ENCODE data around the gene SKAP2. TPM values are rescaled to one million over a fixed set of nuclear protein-coding genes. Genes with fewer than 3 reads are reported as not detected.

SKAP2 gene
- total RNA-seq, 1 experiment from 2014 or later, result 3.2 TPM

DNA sequence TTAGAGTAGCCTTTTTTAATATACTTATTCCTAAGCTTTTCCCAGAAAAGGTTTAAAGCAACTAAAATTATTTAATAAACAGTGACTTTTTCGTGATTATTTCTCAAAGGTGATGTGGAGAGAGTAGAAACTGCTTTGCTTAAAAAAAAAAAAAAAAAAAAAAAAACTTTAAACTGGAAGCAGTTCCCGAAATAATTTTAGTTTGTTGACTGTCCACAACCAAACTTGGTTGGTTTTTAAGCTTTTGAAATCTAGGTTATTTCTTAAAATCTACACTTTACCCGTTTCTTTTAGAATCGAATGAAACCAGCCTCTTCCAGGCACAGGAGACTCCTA lies 7.3 kb downstream of the SKAP2 start:
- no peak overlapping the region for H2BK5ac ChIP-seq (ENCODE audit: insufficient read length, low read length)
- no peak overlapping the region for H4K5ac ChIP-seq (ENCODE audit: insufficient read length, low read depth, low read length)
- H4K91ac ChIP-seq (ENCODE audit: insufficient read length, low read depth, low read length), result no peak overlapping the region
- Mint-ChIP-seq H3K4me3 (peak overlapping the region; percentile 36 to 79), H3K4me1 (peaks cover 19 to 24% of the 10 kb centered on the region in 2 experiments), H3K27ac (no peak overlapping the region), H3K36me3 (ENCODE audit: insufficient read depth in 1 of 3, low read depth in 3 of 3) (no peaks in the 10 kb centered on the region), H3K9me3 (no peaks in the 10 kb centered on the region), H3K27me3 (ENCODE audit: low read depth) (peaks cover 91% of the 10 kb centered on the region)
- H3K18ac ChIP-seq (ENCODE audit: insufficient read length, low read depth, low read length), result no peak overlapping the region
- H2AFZ ChIP-seq (ENCODE audit: low read length), result no peak overlapping the region
- no peak overlapping the region for H3K23ac ChIP-seq (ENCODE audit: insufficient read length, low read depth, low read length)
- H4K8ac ChIP-seq (replicated peaks; ENCODE audit: insufficient read length, low read depth, low read length), result no peak overlapping the region
- no peaks in the 10 kb centered on the region for H3K9me3 ChIP-seq (ENCODE audit: control insufficient read depth, low read depth, low read length)
- no peak overlapping the region for H2BK15ac ChIP-seq (ENCODE audit: low read depth, low read length)
- H2BK20ac ChIP-seq (ENCODE audit: low read depth, low read length, poor library complexity, severe bottlenecking), result no peak overlapping the region
- H4K20me1 ChIP-seq (ENCODE audit: control insufficient read depth, insufficient read depth, insufficient read length), result no peaks in the 10 kb centered on the region
- no peak for DNase-seq
- no peaks in the 10 kb centered on the region for H3K23me2 ChIP-seq (ENCODE audit: insufficient read length, low read depth, low read length, poor library complexity, severe bottlenecking)
- WGBS (ENCODE audit: extremely low coverage, insufficient read length, low lambda C conversion rate), result no CpG with 5 or more reads among the region's 4 CpGs
- H2BK120ac ChIP-seq (ENCODE audit: low read depth, low read length, poor library complexity, severe bottlenecking), result no peak overlapping the region
- H3T11ph ChIP-seq (ENCODE audit: low read length), result no peak overlapping the region
- no peak overlapping the region for H3K27ac ChIP-seq (ENCODE audit: insufficient read length, low read depth, low read length)
- H3K56ac ChIP-seq (ENCODE audit: insufficient read length, low read depth, low read length), result no peak overlapping the region
- TF ChIP-seq, protein P1, sequence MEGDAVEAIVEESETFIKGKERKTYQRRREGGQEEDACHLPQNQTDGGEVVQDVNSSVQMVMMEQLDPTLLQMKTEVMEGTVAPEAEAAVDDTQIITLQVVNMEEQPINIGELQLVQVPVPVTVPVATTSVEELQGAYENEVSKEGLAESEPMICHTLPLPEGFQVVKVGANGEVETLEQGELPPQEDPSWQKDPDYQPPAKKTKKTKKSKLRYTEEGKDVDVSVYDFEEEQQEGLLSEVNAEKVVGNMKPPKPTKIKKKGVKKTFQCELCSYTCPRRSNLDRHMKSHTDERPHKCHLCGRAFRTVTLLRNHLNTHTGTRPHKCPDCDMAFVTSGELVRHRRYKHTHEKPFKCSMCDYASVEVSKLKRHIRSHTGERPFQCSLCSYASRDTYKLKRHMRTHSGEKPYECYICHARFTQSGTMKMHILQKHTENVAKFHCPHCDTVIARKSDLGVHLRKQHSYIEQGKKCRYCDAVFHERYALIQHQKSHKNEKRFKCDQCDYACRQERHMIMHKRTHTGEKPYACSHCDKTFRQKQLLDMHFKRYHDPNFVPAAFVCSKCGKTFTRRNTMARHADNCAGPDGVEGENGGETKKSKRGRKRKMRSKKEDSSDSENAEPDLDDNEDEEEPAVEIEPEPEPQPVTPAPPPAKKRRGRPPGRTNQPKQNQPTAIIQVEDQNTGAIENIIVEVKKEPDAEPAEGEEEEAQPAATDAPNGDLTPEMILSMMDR (conservative IDR thresholded peaks at IDR 0.05), result no peak
- H2AK5ac ChIP-seq (ENCODE audit: insufficient read length, low read length), result no peak overlapping the region
- peak overlapping the region; percentile 54 for H3K4me2 ChIP-seq (ENCODE audit: insufficient read depth, insufficient read length, low read length)
- no peaks in the 10 kb centered on the region for H3K79me2 ChIP-seq (ENCODE audit: insufficient read depth, low read length)
- H3K27me3 ChIP-seq (ENCODE audit: insufficient read depth, low read length), result peaks cover 8% of the 10 kb centered on the region; the same call in 1 of the 2 replicates
- no peak overlapping the region for H3K4ac ChIP-seq (ENCODE audit: low read depth, low read length)
- no peak overlapping the region for H3K14ac ChIP-seq (ENCODE audit: insufficient read depth, low read length)
- no peaks in the 10 kb centered on the region for H3K79me1 ChIP-seq (ENCODE audit: insufficient read depth, low read depth, low read length, poor library complexity, severe bottlenecking)
- no peak overlapping the region for H2BK12ac ChIP-seq (ENCODE audit: insufficient read length, low read depth, low read length)
- no peak overlapping the region for H3K9ac ChIP-seq (ENCODE audit: extremely low read depth, insufficient read length, low read length)
- H3K4me1 ChIP-seq (ENCODE audit: insufficient read depth, low read length), result peaks cover 6% of the 10 kb centered on the region; the same call in 1 of the 2 replicates

Data from H9 (cell line).